T-helper 1 cell treated with Interleukin-12 subunit alpha and Interleukin-12 subunit beta and Interleukin-4 antibody, amounts not matched to agents 30 ng/mL and 1 ng/mL, for 36 hours (primary cell): ENCODE measurements around the gene FOSL1. TPM values are rescaled to one million over a fixed set of nuclear protein-coding genes. Genes with fewer than 3 reads are reported as not detected.
"Not testable (repeated sequence)": the region's sequence is repeated elsewhere in the genome, so short reads cannot be mapped to it uniquely, and the experiment has no call there.

ENCODE experiments used
- intact Hi-C: fragments of 100-400 bp; cut with micrococcal nuclease; formaldehyde crosslinking; loops from one replicate; pipeline ENCODE4 v1.15.1; 2024
- total RNA-seq: library from RNA; stranded (reverse); gene quantifications from 2 replicates; pipeline ENCODE4 v1.2.3, GENCODE V29; 2022

FOSL1 gene
- total RNA-seq, 1 donor from 2014 or later, result 6.0 TPM

- intact Hi-C loops, result no loop called here
Measured at GRCh38 chr11:65855927-65856363, 44.2 kb downstream of the FOSL1 start.

DNA sequence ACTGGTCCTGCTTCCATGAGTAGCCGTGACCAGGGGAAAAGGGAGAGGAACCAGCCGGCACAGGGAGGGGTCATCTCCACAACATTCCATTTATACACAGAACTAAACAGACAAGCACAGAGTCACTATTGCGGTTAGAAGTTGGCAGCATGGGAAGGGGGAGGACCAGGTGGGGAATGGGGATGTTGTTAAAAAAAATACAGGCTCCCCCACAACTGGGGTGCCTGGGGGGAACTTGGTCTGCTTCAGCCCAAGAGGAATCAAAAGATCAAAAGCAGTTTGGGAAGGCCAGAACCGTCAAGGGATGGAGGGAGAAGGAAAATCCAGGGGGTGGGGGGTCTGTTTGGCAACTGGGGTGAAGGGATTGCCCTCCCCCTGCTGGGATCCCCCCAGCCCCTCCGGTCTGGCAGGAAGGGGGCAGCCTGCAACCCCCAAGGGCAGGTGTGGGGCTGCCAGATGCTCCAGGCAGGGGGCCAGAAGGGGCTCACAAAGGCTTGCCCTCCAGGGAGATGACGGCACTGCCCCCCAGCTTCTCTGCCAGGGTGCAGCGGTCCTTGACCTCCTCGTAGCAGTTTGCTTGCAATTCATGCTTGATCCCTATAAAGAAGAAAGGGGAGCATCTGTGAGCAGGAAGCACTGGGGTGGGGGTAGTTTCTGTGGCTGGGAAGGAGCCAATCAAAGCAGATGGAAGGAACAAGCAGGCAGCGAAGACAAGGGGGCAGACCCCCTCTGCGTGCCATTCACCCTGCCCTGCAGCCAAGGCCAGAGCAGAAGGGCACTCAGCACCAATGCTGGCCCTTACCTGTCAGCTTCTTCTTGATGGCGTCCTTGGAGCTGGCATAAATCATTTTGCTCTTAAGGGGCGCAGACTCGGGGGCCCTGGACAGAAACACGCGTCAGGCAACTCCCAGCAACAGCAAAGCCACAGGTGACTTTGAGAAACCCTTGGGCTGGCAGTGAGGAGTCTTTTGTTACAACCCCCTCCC, 45.0 kb downstream of the FOSL1 start:
- intact Hi-C loops, result no loop called here

- intact Hi-C loops, result no loop called here
Measured at GRCh38 chr11:65854161-65854592, 46.0 kb downstream of the FOSL1 start.

GRCh38 chr11:65853246-65853979, 46.8 kb downstream of the FOSL1 start:
- intact Hi-C loops, result no loop called here

DNA sequence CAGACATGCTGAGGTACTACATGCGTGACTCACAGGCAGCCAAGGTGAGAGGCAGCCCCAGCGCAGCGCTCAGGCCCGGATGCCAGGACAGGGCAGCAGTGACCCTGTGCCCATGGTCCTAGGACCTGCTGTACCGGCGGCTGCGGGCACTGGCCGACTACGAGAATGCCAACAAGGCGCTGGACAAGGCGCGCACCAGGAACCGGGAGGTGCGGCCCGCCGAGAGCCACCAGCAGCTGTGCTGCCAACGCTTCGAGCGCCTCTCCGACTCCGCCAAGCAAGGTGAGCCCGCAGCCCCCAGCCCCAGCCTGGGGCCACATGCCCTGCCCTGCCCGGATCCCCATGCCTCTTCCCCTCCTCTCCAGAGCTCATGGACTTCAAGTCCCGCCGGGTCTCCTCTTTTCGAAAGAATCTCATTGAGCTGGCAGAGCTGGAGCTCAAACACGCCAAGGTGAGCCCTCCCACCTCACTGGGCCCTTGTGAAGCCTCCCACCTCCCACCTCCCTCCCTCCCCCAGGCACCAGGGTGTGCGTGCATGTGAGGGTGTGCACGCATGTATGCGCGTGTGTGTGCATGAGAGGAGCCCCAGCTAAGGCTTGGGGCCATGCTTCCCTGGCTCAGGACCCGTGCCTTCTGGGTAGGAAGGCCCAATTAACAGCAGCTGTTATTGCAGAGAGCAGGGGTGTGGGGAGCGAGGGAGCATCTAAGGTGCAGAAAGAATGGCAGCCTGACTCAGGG, 47.5 kb downstream of the FOSL1 start:
- intact Hi-C loops, result no loop called here

- intact Hi-C loops, result no loop called here
Measured at GRCh38 chr11:65851811-65852507, 48.2 kb downstream of the FOSL1 start.

DNA sequence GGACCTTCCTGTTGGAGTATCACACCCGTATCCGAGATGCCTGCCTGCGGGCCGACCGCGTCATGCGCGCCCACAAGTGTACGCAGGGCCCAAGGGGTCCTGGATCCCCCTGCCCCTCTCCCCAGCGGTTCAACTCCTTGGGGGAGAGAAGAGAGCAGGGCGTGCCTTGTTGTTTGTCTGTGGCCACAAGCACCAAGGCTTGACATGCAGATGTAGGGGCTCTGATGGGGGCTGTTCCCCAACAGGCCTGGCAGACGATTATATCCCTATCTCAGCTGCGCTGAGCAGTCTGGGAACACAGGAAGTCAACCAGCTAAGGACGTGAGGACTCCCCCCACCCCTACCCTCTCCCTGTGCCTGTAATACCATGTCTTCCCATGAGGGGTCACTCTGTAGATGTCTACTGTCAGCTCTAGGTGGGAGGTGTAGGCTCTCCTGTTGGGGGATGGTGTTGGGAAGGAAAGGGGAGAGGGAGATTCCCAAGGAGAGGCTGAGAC, 49.1 kb downstream of the FOSL1 start:
- intact Hi-C loops, result no loop called here

DNA sequence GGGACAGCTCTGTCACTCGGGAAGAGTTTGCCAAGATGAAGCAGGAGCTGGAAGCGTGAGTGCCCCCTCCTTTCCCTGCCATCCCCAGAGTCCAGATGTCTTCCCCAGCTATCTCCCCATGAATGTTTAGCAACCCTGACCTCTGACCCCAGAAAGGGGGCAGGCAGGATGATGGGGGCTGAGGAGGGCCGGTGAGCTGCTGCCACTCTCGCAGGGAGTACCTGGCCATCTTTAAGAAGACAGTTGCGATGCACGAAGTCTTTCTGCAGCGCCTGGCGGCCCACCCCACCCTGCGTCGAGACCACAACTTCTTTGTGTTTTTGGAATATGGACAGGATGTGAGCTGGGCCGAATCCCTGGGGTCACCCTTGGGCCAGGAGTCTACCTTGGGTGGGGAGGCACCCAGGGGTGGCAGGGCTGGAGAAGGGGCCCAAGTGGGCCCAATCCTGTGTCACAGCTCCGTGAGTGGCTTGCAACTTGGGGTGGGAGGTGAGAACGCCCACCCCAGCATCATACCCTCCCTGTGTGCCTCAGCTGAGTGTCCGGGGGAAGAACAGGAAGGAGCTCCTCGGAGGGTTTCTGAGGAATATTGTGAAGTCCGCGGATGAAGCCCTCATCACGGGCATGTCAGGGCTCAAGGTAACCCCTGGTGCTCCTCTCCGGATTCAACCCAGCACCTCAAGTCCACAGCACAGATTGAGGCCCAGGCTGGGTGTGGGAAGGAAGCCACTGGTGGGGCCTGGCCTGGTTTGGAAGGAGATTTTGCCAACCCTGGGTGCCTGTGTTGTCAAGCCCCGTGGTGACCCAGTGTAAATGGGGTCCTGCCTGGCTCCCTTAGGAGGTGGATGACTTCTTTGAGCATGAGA, 49.7 kb downstream of the FOSL1 start:
- intact Hi-C loops, result no loop called here

GRCh38 chr11:65849771-65850216, 50.4 kb downstream of the FOSL1 start:
- intact Hi-C loops, result no loop called here

DNA sequence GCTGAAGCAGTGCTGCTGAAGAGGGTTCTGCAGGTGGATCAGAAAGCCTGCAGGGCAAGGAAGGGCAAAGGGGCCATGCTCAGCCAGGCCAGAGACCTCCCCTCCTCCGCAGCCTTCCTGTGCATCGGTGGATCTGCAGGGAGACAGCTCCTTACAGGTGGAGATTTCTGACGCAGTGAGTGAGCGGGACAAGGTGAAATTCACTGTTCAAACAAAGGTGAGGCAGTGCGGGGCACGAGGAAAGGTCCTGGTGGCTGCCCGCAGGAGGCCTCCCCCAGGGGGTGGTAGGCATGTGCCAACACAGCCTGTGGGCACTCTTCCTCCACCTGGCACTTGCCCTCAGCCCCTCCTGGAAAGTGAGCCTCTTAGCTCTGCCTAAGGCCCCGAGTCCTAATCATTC, 50.8 kb downstream of the FOSL1 start:
- intact Hi-C loops, result no loop called here

DNA sequence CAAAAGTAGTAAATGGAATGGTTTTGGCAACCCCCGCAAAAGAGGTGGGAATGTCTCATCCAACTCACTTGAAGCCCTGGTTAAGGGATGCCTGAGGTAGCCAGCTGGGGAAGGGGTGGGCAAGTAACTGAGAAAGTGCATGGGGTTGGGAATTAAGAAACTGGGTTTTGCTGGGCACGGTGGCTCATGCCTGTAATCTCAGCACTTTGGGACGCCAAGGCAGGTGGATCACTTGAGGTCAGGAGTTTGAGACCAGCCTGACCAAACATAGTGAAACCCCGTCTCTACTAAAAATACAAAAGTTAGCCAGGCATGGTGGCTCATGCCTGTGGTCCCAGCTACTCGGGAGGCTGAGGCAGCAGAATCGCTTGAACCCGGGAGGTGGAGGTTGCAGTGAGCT, 51.5 kb downstream of the FOSL1 start:
- intact Hi-C loops, result not testable (repeated sequence)

DNA sequence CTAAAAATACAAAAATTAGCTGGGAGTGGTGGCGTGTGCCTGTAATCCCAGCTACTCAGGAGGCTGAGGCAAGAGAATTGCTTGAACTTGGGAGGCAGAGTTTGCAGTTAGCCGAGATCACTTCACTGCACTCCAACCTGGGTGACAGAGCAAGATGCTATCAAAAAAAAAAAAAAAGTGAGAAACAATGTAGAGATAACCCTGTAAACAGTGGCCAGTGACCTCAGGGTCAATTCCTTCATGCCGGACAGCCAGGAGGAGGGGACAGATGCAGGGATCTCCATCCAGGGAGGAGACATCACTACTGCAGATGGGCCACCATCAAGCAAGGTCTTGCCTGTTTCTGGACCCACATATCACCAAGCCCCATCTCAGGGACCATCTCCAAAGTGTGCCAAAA, 52.4 kb downstream of the FOSL1 start:
- intact Hi-C loops, result no loop called here

- intact Hi-C loops, result no loop called here
Measured at GRCh38 chr11:65844231-65844872, 55.8 kb downstream of the FOSL1 start.

- intact Hi-C loops, result no loop called here
Measured at GRCh38 chr11:65843811-65844210, 56.4 kb downstream of the FOSL1 start.

DNA sequence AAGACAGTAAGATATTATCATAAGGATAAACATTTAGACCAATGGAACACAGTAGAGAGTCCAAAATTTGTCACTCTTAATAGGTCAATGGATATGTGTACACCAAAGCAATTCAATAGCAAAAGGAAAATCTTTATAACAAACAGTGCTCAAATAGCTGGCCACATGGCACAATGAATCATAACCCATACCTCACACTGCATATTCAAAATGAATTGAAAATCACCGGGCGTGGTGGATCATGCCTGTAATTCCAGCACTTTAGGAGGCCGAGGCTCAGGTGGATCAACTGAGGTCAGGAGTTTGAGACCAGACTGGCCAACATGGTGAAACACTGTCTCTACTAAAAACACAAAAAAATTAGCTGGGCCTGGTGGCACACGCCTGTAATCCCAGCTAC, 58.0 kb downstream of the FOSL1 start:
- intact Hi-C loops, result no loop called here
